GM21515 (cell line): ENCODE measurements around the gene VAV1.
"Not testable (repeated sequence)": the region's sequence is repeated elsewhere in the genome, so short reads cannot be mapped to it uniquely, and the experiment has no call there.

Experiments used
- ATAC-seq: cut with Tn5 transposase; IDR thresholded peaks from one replicate; pipeline ENCODE4 v1.9.1; 2021; ENCODE audit not compliant: unreplicated experiment

Gene VAV1

DNA sequence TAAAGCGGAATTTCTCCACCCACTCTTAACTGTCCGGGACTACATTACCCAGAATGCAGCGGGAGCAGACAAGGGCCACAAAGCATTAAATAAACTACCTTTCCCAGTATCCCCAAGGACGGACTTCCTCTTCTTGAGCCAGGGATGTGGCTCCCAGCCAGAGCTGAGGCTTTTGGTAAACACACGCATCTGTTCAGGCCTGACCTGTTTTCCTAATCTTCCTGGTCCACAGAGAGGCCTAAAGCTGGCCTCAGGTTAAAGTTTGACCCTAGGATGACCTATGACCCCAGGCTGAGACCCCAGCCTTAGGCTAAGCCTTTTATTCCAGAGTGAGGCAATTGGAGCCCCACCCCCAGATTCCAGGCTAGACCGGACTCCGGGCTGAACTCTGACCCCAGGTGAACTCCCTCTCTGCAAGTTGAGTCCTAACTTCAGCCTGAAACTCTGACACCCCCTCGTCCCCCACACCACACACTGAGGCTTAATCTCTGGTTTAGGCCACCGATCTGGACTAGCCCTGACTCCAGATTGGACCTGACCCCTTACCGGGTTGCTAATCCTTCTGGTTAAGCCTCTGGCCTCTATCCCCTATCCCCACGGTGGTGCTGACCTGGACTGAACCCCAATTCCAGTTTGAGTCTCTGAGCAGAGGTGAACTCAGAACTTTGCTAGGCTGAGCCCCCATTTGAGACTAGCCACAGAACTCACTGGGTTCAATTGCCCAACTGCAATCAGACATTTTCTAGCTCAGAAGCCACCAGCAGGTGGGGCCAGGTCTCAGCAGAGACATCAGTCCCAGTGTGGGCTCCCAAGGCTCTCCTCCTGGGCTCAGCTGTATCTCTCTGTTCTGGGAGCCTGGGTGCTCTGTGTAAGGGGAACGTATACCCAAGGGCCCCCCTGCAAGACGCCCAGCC, 34.4 kb upstream of the VAV1 start:
- ATAC-seq, result no peak

- ATAC-seq, result no peak
Measured at GRCh38 chr19:6738787-6739389, 33.6 kb upstream of the VAV1 start.

GRCh38 chr19:6739390-6739882, 33.1 kb upstream of the VAV1 start, which contains the start of gene TRIP10:
Gene TRIP10, plus strand, starts transcription at chr19:6739680. Its CDS starts 82 bp downstream, at chr19:6739762.
- ATAC-seq, result no peak

DNA sequence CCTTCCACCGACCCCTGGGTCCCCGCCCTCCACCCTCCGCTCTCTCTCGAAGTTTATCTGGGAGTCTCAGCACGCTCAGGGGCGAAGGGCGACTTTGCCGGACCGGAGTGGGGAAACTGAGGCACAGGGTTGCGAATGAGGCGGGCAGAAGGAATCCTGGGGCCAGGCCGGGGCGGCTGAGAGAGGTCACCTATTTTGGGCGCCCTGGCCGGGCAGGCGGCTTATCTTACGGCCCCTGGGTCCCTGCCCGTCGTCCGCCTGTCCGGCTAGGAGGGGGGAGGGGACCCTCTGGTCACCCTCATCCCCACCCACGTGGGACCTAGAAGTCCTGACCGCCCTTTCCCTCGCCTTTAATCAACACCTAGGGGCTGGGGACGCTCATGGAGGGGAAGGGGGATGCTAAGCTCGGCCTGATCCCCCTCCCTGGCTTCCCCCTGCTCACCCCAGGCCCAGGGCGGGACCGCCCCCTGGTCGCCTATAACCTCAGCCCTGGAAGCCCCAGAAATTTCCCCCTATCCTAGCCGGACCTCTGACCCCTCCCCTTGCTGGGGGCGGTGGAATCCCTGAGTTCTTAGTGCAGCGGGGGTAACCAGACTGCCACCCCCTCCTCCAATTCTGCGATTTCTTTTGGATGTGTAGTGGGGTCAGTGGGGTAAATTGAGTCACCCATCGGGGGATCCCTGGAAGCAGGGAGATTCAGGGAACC, 32.5 kb upstream of the VAV1 start:
- ATAC-seq, result no peak

DNA sequence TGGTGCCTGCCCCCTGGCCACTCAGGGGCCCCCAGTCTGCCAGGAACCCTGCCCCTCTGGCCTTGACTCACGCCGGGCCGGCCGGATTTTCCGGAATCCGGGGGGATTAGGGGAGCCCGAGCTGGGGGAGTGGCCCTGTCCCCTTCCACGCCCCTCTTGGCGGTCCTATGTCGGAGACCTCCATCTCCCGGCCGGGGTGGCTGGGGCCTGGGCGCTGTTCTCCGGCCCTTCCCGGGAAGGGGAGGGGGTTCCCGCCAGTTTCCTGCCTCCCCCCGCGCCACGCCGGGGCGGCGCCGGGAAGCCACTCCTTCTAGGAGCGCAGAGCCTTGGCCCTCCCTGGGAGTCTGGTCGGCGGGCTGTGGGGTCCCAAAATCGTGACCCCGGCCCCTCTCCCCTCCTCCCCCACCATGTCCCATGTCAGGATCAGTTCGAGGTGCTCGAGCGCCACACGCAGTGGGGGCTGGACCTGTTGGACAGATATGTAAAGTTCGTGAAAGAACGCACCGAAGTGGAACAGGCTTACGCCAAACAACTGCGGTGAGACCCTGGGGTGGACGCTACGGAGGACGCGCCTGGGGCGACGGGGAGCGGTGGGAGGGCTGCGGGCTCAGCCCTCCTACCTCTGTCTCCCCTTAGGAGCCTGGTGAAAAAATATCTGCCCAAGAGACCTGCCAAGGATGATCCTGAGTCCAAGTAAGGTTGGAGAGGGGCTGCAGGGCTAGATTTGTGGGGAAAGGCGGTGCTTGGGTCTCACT, 31.7 kb upstream of the VAV1 start:
- ATAC-seq, result no peak

DNA sequence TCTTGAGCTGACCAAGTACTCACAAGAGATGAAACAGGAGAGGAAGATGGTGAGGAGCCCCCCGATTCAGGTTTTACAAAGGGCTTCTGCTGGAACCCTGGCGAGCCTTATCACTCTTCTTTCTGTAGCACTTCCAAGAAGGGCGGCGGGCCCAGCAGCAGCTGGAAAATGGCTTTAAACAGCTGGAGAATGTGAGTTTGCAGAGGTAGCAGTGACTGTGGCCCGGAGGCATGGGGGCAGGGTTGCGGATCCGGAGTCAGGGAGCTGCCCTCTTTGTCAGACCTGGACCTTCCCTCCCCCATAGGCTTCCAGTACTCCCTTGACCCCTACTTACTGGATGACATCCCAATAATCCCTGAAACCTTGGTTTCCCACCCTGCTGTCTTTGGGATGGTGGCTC, 29.4 kb upstream of the VAV1 start:
- no peak for ATAC-seq

GRCh38 chr19:6743714-6744380, 28.7 kb upstream of the VAV1 start:
- no peak for ATAC-seq

DNA sequence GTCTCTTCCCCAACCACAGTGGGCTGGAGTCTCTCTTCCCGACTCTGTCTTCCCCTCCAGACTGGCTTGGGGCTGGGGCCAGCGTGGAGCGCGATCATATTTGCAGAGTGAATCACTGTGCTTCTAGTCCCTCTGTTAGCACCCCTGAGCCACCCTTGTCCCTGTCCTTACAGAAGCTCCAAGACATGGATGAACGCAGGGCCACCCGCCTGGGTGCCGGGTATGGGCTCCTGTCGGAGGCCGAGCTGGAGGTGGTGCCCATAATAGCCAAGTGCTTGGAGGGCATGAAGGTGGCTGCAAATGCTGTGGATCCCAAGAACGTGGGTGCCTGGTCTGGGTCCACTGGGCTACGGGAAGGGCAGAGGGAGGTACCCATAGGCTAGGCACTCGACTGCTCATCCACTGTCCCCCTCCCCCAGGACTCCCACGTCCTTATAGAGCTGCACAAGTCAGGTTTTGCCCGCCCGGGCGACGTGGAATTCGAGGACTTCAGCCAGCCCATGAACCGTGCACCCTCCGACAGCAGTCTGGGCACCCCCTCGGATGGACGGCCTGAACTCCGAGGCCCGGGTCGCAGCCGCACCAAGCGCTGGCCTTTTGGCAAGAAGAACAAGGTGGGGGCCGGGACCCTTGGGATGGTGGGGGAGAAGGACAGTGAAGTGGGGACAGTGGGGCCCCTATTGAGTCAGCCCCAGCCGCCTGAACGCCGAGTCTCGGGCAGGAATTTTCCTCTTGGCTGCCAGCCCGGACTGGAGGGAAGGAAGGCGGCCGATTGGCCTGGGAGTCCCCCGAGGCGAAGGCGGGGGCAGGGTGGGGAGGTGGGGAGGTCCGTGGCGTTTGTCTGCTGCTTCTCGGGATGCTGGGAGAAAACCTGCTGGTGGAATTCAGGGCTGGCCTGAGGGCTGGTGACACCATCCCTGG, 27.9 kb upstream of the VAV1 start:
- no peak for ATAC-seq

DNA sequence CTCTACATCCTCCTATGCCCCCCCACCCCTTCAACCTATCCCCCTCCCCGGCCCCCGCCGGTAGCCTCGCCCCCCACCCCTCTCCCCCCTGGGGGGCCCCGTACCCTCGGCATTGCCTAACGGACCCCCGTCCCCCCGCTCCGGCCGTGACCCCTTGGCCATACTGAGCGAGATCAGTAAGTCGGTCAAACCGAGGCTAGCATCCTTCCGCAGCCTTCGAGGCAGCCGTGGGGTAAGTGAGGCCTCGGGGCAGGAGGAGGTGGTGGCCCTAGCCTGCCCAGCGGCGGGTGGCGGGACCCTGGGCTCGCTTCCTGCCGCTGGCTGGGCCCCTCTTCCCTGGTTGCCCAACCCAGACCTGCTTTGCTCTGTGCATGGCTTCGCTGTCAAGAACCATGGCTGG, 26.5 kb upstream of the VAV1 start:
- no peak for ATAC-seq

DNA sequence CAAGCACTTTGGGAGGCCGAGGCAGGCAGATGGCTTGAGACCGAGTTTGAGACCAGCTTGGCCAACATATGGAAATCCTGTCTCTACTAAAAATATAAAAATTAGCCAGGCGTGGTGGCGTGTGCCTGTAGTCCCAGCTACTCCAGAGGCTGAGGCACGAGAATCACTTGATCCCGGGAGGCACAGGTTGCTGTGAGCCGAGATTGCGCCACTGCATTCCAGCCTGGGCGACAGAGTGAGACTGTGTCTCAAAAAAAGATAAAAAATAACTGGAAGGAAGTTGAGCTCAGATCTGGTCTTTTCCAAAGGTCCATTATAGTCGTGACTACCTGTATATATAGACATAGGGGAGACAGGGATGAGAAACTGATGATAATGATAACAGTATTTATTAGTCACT, 24.0 kb upstream of the VAV1 start:
- ATAC-seq, result not testable (repeated sequence)

- no peak for ATAC-seq
Measured at GRCh38 chr19:6750062-6750461, 22.4 kb upstream of the VAV1 start.

- ATAC-seq, result no peak
Measured at GRCh38 chr19:6751189-6751588, 21.3 kb upstream of the VAV1 start.

GRCh38 chr19:6752256-6753177, 20.0 kb upstream of the VAV1 start:
- ATAC-seq, result no peak

DNA sequence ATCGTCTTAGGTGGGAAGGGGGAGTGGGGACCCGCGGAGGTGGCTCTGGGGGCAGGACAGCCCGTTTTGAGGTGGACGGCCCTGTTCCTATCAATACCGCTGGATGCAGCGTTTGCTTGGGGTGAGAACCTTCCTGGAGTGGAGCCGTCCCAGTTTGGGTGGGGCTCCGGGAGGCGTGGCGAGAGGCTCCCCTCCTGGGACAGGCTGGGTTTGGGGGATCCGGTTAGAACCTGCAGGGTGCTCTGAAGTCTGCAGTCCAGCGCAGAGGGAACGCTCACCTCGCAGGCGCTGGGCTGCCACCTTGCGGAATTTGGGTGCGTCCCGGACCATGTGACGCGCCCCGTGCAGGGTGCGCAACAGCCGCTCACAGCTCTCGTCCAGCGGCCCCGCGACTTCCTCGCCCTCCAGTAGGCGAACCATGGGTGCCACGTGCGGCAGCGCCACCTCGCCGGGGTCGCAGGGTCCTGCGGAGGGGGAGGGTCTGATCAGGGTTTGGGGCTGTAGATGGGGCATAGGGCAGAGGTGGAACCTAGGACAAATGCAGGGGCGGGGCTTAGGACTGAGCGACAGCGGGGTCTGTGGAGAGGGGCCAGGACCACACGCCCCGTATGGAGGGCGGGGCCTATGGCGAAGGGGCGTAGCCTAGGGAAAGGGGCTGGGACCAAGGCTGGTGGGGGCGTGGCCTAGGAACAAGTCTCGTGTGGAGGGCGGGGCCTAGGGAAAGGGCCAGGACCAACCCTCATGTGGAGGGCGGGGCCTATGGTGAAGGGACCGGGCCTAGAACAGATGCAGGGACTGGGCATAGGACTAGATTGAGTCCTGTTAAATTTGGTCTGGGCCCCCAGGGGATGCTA, 19.1 kb upstream of the VAV1 start:
- peak; percentile 65 for ATAC-seq

DNA sequence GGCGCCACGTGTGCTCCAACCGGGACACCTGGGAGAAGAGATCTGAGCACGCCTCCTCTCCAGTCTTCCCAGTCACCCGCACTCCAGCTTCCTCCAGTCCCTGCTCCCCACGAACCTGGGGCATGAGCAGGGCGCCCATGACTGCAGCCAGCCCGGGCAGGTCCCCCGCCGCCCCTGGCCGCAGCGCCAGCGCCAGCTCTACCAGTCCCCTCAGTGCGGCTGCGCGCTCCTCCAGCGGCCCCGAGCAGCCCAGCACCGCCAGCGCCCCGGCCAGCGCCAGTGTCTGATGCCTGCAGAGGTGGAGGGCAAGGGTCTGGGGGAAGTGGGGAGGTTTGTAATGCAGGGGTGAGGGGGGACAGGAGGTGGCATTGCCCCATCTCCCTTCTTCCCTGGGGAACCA, 18.4 kb upstream of the VAV1 start:
- no peak for ATAC-seq

GRCh38 chr19:6754653-6755463, 17.6 kb upstream of the VAV1 start:
- ATAC-seq, result no peak
